Measurements from ENCODE around the gene C11orf86.

C11orf86 gene

DNA sequence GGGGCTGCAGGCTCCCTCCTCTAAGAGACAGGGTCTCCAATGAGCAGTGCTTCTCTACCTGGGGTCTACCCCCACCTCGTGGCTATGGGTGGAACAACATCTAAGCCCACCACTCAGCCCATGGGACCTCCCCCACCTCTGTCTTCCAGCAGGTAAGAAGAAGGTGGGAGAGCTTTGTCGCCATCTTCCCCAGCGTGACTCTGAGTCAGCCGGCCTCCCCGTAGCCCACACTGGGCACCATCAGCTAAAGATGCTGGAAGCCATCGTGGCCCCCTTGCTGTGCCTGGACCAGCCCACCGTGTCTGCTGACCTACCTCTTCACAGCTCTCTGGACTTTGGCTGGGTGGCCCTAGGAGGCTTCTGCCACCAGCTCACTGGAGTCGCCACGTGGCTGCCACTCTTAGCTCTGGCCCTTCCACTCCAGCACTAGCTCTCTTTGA lies 944 bp downstream of the C11orf86 start:
- Histone ChIP-seq H3K23ac (ENCODE audit: low read length in 2 of 2) (no peak overlapping the region), H3K9me3 (ENCODE audit: control insufficient read depth, low read length) (peaks cover 6% of the 10 kb centered on the region), H4K8ac (ENCODE audit: low read length) (no peak overlapping the region), H2BK15ac (ENCODE audit: low read depth, poor library complexity, severe bottlenecking) (no peak overlapping the region), H2AFZ (ENCODE audit: low read depth, low read length) (no peak overlapping the region), H3K4me2 (ENCODE audit: low read length, poor library complexity, severe bottlenecking) (no peak overlapping the region), H2AK5ac (ENCODE audit: low read length, severe bottlenecking) (no peak overlapping the region), H4K91ac (ENCODE audit: low read length) (no peak overlapping the region), H3K36me3 (ENCODE audit: control insufficient read depth in 1 of 2, insufficient read depth in 2 of 2, low read depth in 1 of 2, low read length in 2 of 2) (no peaks in the 10 kb centered on the region), H3K9ac (ENCODE audit: low read length) (no peak overlapping the region), H2BK5ac (ENCODE audit: low read depth, low read length, poor library complexity, severe bottlenecking) (no peak overlapping the region), H3K14ac (ENCODE audit: low read length in 2 of 2) (no peak overlapping the region), H3K79me1 (replicated peaks; ENCODE audit: low read length, poor library complexity, severe bottlenecking) (no peaks in the 10 kb centered on the region), H3K27me3 (ENCODE audit: control insufficient read depth in 1 of 2, insufficient read depth in 1 of 2, low read length in 2 of 2) (no peaks in the 10 kb centered on the region), H3K27ac (ENCODE audit: low read length, poor library complexity, severe bottlenecking) (no peak overlapping the region), H3K4ac (ENCODE audit: low read depth in 1 of 2, low read length in 2 of 2) (no peak overlapping the region), H2BK12ac (ENCODE audit: low read length in 2 of 2) (no peak overlapping the region), H3K4me1 (ENCODE audit: control insufficient read depth, insufficient read depth, low read depth, low read length) (peaks cover 7% of the 10 kb centered on the region), H3K4me3 (ENCODE audit: insufficient read depth in 1 of 2, low read depth in 1 of 2, low read length in 2 of 2) (no peak overlapping the region), H2BK120ac (ENCODE audit: low read depth, low read length) (no peak overlapping the region), H3K18ac (ENCODE audit: low read depth in 1 of 2, low read length in 2 of 2) (no peak overlapping the region)
- WGBS: 53% methylated on average over 9 of the region's 9 CpGs
- DNase-seq: no peak

- Histone ChIP-seq H3K14ac (ENCODE audit: low read length in 2 of 2) (no peak overlapping the region), H3K4me3 (ENCODE audit: insufficient read depth in 1 of 2, low read depth in 1 of 2, low read length in 2 of 2) (no peak overlapping the region), H4K8ac (ENCODE audit: low read length) (no peak overlapping the region), H3K23ac (ENCODE audit: low read length in 2 of 2) (no peak overlapping the region), H3K9me3 (ENCODE audit: control insufficient read depth, low read length) (peaks cover 6% of the 10 kb centered on the region), H3K27me3 (ENCODE audit: control insufficient read depth in 1 of 2, insufficient read depth in 1 of 2, low read length in 2 of 2) (no peaks in the 10 kb centered on the region), H2BK12ac (ENCODE audit: low read length in 2 of 2) (no peak overlapping the region), H3K79me1 (replicated peaks; ENCODE audit: low read length, poor library complexity, severe bottlenecking) (no peaks in the 10 kb centered on the region), H2BK120ac (ENCODE audit: low read depth, low read length) (no peak overlapping the region), H3K36me3 (ENCODE audit: control insufficient read depth in 1 of 2, insufficient read depth in 2 of 2, low read depth in 1 of 2, low read length in 2 of 2) (no peaks in the 10 kb centered on the region), H3K4ac (ENCODE audit: low read depth in 1 of 2, low read length in 2 of 2) (no peak overlapping the region), H2AFZ (ENCODE audit: low read depth, low read length) (no peak overlapping the region), H3K4me2 (ENCODE audit: low read length, poor library complexity, severe bottlenecking) (no peak overlapping the region), H2BK5ac (ENCODE audit: low read depth, low read length, poor library complexity, severe bottlenecking) (no peak overlapping the region), H3K18ac (ENCODE audit: low read depth in 1 of 2, low read length in 2 of 2) (no peak overlapping the region), H2AK5ac (ENCODE audit: low read length, severe bottlenecking) (peak overlapping the region; percentile 30), H3K27ac (ENCODE audit: low read length, poor library complexity, severe bottlenecking) (no peak overlapping the region), H2BK15ac (ENCODE audit: low read depth, poor library complexity, severe bottlenecking) (no peak overlapping the region), H4K91ac (ENCODE audit: low read length) (no peak overlapping the region), H3K9ac (ENCODE audit: low read length) (no peak overlapping the region), H3K4me1 (ENCODE audit: control insufficient read depth, insufficient read depth, low read depth, low read length) (peaks cover 4% of the 10 kb centered on the region)
- 85% methylated on average over 5 of the region's 6 CpGs for WGBS
- DNase-seq: no peak
Measured at GRCh38 chr11:66976925-66977324, 1.8 kb downstream of the C11orf86 start.

- H2BK120ac ChIP-seq (ENCODE audit: low read depth, low read length): no peak overlapping the region
- H2BK5ac ChIP-seq (ENCODE audit: low read depth, low read length, poor library complexity, severe bottlenecking): no peak overlapping the region
- WGBS: 100% methylated on average over 1 of the region's 2 CpGs
Measured at GRCh38 chr11:66978229-66978628, 3.1 kb downstream of the C11orf86 start.

GRCh38 chr11:66978717-66979116 lies 3.6 kb downstream of the C11orf86 start:
- Histone ChIP-seq H2BK12ac (ENCODE audit: low read length in 2 of 2) (no peak overlapping the region), H3K4me1 (ENCODE audit: control insufficient read depth, insufficient read depth, low read depth, low read length) (peaks cover 8% of the 10 kb centered on the region), H3K18ac (ENCODE audit: low read depth in 1 of 2, low read length in 2 of 2) (no peak overlapping the region), H3K36me3 (ENCODE audit: control insufficient read depth in 1 of 2, insufficient read depth in 2 of 2, low read depth in 1 of 2, low read length in 2 of 2) (no peaks in the 10 kb centered on the region), H4K8ac (ENCODE audit: low read length) (no peak overlapping the region), H2AK5ac (ENCODE audit: low read length, severe bottlenecking) (no peak overlapping the region), H2BK120ac (ENCODE audit: low read depth, low read length) (no peak overlapping the region), H2BK15ac (ENCODE audit: low read depth, poor library complexity, severe bottlenecking) (no peak overlapping the region), H3K14ac (ENCODE audit: low read length in 2 of 2) (no peak overlapping the region), H3K79me1 (replicated peaks; ENCODE audit: low read length, poor library complexity, severe bottlenecking) (no peaks in the 10 kb centered on the region), H3K4me3 (ENCODE audit: insufficient read depth in 1 of 2, low read depth in 1 of 2, low read length in 2 of 2) (no peak overlapping the region), H3K27me3 (ENCODE audit: control insufficient read depth in 1 of 2, insufficient read depth in 1 of 2, low read length in 2 of 2) (no peaks in the 10 kb centered on the region), H3K23ac (ENCODE audit: low read length in 2 of 2) (no peak overlapping the region), H2BK5ac (ENCODE audit: low read depth, low read length, poor library complexity, severe bottlenecking) (no peak overlapping the region), H3K4ac (ENCODE audit: low read depth in 1 of 2, low read length in 2 of 2) (no peak overlapping the region), H3K9me3 (ENCODE audit: control insufficient read depth, low read length) (peaks cover 6% of the 10 kb centered on the region), H2AFZ (ENCODE audit: low read depth, low read length) (no peak overlapping the region), H3K27ac (ENCODE audit: low read length, poor library complexity, severe bottlenecking) (no peak overlapping the region), H3K9ac (ENCODE audit: low read length) (no peak overlapping the region), H3K4me2 (ENCODE audit: low read length, poor library complexity, severe bottlenecking) (no peak overlapping the region), H4K91ac (ENCODE audit: low read length) (no peak overlapping the region)
- DNase-seq: no peak
- WGBS: 95% methylated on average over 5 of the region's 6 CpGs

More at GRCh38 chr11:66978229-66978628, 3.1 kb downstream of the C11orf86 start:
- Histone ChIP-seq H3K14ac (ENCODE audit: low read length in 2 of 2) (no peak overlapping the region), H4K91ac (ENCODE audit: low read length) (no peak overlapping the region), H2BK15ac (ENCODE audit: low read depth, poor library complexity, severe bottlenecking) (no peak overlapping the region), H3K79me1 (replicated peaks; ENCODE audit: low read length, poor library complexity, severe bottlenecking) (no peaks in the 10 kb centered on the region), H3K18ac (ENCODE audit: low read depth in 1 of 2, low read length in 2 of 2) (no peak overlapping the region), H3K4me2 (ENCODE audit: low read length, poor library complexity, severe bottlenecking) (no peak overlapping the region), H3K36me3 (ENCODE audit: control insufficient read depth in 1 of 2, insufficient read depth in 2 of 2, low read depth in 1 of 2, low read length in 2 of 2) (no peaks in the 10 kb centered on the region), H2BK12ac (ENCODE audit: low read length in 2 of 2) (no peak overlapping the region), H2AFZ (ENCODE audit: low read depth, low read length) (no peak overlapping the region), H3K4me1 (ENCODE audit: control insufficient read depth, insufficient read depth, low read depth, low read length) (peaks cover 7% of the 10 kb centered on the region), H3K27me3 (ENCODE audit: control insufficient read depth in 1 of 2, insufficient read depth in 1 of 2, low read length in 2 of 2) (no peaks in the 10 kb centered on the region), H3K27ac (ENCODE audit: low read length, poor library complexity, severe bottlenecking) (no peak overlapping the region), H4K8ac (ENCODE audit: low read length) (no peak overlapping the region), H3K9ac (ENCODE audit: low read length) (no peak overlapping the region), H3K23ac (ENCODE audit: low read length in 2 of 2) (no peak overlapping the region), H2AK5ac (ENCODE audit: low read length, severe bottlenecking) (no peak overlapping the region), H3K9me3 (ENCODE audit: control insufficient read depth, low read length) (peaks cover 6% of the 10 kb centered on the region), H3K4ac (ENCODE audit: low read depth in 1 of 2, low read length in 2 of 2) (no peak overlapping the region), H3K4me3 (ENCODE audit: insufficient read depth in 1 of 2, low read depth in 1 of 2, low read length in 2 of 2) (no peak overlapping the region)
- no peak for DNase-seq

Measured in mesenchymal stem cell (in vitro differentiated cells and primary cell).